Adipose tissue (tissue), 3 donors: Measurements from ENCODE around the gene EPB41L5. TPM values are rescaled to one million over a fixed set of nuclear protein-coding genes. Genes with fewer than 3 reads are reported as not detected.
"Not testable (repeated sequence)": the region's sequence is repeated elsewhere in the genome, so short reads cannot be mapped to it uniquely, and the experiment has no call there.

Source experiments
- H3K27ac ChIP-seq: one replicate; pipeline ENCODE4 v1.5.1; 2013; ENCODE audit warnings: low read depth, low read length
- WGBS, 3 donors: extraction: QIAGEN DNeasy Blood & Tissue Kit; methylation state at CpG; one replicate each; pipeline ENCODE4 v1.1.7; 2013; 5-methylcytosine and 5-hydroxymethylcytosine counted together
- polyA plus RNA-seq, 3 donors: library from polyadenylated mRNA; stranded (reverse); fragments of 200-250 nt; gene quantifications; one replicate each; pipeline ENCODE4 v1.2.3, GENCODE V29; 2013
- donor health status: healthy with polysubstance abuse.
- donor health status: Bipolar disorder and iron deficiency.
- donor health status: healthy.

Gene EPB41L5
- polyA plus RNA-seq, 3 donors = 5.7 to 11.8 (median 6.9) TPM

DNA sequence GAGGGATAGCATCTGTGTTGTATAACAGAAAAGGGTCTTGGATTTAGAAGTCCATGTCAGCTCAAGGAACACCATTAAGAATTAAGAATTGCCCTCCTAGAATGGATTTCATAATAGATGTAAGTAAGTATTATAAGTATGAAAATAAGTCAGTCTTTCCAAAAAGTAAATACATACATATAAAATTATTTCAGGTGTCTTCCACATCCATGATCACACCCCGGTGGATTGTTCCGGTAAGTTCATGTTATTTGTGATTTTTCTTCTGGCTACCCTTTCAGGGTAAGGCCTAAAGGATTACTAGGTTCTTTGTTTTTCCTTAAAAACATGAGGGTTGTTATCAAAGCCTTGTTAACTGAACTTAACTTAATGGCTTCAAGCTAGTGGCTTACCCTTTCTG is 154.4 kb downstream of the EPB41L5 start:
- 95 to 98% (median 98%) methylated on average over 2 of the region's 2 CpGs for WGBS, 3 donors
- H3K27ac ChIP-seq = no peak overlapping the region

DNA sequence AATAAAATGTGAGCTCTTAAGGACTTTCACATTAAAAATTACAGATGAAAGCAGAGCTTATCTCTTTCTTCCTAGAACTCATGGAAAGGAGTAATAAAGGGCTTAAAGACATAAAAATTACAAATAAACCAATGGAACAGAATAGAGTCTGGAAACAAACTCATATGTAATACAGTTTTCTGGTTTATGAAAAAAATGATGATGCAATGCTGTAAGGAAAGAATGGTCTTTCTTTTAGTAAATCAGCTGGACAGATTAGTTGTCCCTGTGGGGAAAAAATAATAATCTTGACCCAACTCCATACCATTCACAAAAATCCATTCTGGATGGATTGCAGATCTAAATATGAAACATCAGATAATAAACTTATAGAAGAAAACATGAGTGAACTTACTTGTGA is 156.1 kb downstream of the EPB41L5 start:
- no peak overlapping the region for H3K27ac ChIP-seq

DNA sequence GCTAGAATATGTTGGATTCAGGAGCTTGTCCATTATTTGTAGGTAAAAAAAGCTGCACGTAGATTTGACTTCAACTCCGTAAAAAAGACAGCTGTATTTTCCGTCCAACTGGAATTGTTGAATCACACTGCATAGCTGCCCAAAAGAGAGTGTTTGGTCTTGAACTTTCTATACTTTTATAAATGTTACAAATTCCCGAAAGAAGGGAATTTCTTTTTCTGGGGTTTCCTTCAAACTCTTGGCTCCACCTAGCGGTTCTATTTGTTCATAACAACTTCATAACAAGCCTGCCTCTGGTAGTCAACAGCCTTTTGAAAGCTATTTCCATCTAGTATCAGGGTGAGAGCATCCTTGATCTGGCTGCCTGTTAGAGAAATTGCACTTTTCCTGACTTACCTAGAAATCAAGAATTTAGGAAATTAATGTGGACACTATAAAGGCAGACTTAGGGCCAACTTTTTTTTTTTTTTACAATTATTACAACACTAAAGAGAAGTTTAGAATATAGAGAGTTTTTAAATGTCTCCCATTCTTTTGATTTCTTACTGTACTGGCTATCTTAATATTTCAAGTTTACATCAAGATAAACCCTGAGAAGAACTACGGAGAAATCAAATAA is 162.2 kb downstream of the EPB41L5 start:
- no peak overlapping the region for H3K27ac ChIP-seq
- WGBS, 3 donors = 24 to 25% (median 25%) methylated on average over 6 of the region's 6 CpGs

DNA sequence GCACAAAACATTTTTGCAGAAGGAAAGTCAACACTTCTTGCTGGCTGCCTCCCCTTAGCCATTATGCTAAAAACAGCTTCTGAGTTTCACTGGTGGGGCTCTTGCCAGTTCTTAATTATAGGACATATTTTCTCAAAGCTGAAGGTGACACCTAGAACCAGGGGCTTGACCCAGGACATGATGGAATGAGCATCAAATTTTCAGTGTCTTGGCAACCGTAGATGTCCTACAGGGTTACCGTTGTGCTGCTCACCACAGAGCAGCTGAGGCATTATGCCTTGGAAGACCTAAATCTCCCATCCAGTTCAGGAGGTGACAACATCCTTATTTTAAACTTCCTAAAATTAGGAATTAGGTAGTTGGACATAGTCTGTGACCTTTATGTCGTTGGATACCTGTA is 163.6 kb downstream of the EPB41L5 start:
- no peak overlapping the region for H3K27ac ChIP-seq
- WGBS, 3 donors = 50 to 83% (median 52%) methylated on average over 3 of the region's 3 CpGs

DNA sequence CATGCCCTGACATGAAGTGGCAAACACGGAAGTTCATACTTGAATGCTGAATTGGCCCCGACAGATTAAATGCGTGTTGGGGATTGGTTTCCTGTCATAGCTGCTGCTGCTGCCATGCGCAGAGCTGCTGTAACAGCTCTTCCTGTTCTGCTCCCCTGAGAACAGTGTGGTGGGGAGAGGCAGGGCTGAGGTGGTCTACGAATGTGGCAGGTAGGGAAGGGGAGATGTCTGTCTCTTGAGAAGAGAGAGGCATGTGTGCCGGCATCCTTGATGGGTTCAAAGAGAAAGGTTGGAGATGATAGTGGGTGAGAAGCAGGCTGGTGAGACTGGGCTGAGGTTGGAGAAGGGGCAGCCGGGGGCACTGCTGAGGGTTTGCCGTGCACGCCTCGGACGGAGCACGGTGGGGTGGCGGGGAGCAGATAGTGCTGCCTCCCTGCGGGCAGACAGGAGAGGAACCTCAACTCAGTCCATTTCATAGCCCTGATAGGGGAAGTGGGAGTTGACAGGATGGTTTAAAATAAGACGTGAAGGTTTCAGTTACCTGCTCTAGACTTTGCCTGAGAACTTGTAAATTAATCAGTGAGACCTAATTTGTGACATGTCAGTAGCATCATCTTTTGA is 164.2 kb downstream of the EPB41L5 start:
- 35 to 73% (median 45%) methylated on average over 15 of the region's 15 CpGs for WGBS, 3 donors
- no peak overlapping the region for H3K27ac ChIP-seq

- WGBS, 3 donors = 88 to 93% (median 92%) methylated on average over 7 of the region's 7 CpGs
- H3K27ac ChIP-seq = no peak overlapping the region
Observed at GRCh38 chr2:120177973-120178372, 165.1 kb downstream of the EPB41L5 start.

DNA sequence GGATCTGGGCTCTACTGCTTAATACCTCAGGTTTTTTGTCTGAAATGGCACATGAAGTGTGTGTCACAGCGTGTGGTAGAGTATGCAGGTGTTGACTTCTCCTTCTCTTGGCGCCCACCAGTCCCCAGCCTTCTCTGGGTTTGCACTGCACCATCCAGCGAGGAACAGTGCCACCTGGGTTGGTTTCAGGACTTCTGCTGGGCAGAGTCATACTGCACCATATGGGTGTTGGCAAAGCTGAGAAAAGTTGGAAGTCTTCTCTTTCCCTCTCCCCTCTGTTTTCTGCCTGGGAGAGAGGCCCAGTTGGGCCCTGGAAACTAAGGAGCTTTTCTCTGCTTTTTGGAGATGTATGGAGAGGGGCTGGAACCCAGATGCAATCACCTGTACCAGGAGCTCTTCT is 166.5 kb downstream of the EPB41L5 start:
- no peak overlapping the region for H3K27ac ChIP-seq
- 95 to 100% (median 96%) methylated on average over 3 of the region's 3 CpGs for WGBS, 3 donors

DNA sequence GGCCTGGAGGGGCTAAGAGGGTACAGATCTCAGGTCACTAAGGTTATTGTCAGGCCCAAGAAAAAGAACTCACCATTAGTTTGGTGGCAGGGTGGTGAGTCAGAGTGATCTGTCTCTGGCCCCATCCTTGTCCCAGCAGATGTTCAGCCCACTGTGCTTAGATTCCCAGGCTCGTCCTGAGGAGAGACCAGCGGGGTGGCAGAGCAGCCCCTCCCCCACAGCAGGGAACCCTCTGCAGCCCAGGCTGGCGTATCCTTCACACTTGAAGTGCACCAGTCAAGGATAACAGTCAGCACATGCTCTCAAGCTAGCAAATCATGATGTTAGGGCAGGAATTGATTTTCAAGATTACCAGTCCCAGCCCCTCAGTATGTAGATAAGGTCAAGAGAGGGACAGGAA is 167.2 kb downstream of the EPB41L5 start:
- no peak overlapping the region for H3K27ac ChIP-seq
- WGBS, 3 donors = 89 to 94% (median 90%) methylated on average over 3 of the region's 3 CpGs

DNA sequence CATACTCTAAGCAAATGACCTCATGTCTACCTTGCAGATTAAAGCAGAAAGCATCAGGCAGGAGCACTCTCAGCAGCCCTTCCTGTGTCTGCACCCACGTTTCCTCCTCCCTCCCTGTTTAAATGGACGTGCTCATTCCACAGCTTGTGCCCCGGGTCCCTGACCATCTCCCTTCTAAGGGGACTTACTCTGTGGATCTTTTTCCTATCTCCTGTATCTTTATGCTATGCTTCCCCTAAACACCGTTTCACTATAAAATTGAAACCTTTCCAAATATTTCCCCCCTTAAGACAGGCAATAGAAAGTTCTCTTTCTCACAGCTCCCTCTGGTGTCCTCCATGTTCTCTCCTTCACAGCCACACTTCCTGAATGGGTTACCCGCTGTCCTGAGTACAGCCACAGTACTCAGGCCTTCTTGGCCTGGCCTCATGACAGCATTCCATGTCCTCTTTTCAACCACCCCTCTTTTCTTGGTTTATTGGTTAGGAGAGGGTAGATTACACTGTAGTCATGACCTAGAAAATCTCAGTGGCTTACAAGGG is 169.2 kb downstream of the EPB41L5 start:
- 41 to 82% (median 44%) methylated on average over 5 of the region's 5 CpGs for WGBS, 3 donors
- no peak overlapping the region for H3K27ac ChIP-seq

DNA sequence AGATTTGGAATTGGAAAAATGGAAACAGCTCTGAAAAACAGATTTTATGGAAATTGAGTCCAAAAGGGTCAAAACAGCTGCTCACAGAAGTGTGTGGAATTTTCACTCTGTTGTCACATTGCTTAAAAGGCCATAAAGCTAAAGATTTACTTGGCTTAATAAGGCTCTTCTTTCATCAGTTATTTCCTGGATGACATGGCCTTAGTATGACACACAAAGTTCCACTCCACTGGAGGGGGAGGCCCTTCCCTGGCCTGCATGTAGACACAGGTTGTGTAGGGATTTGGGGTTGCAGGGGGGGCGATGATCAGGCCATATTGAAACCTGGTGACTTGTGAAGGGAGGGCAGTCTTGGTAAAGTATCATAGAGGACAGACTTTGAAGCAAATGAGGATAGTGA is 176.3 kb downstream of the EPB41L5 start:
- no peak overlapping the region for H3K27ac ChIP-seq
- WGBS, 3 donors = 71 to 94% (median 75%) methylated on average over 1 of the region's 1 CpG

GRCh38 chr2:120192280-120192679 is 179.4 kb downstream of the EPB41L5 start:
- WGBS, 3 donors = 63 to 84% (median 83%) methylated on average over 1 of the region's 1 CpG
- H3K27ac ChIP-seq = no peak overlapping the region

- H3K27ac ChIP-seq = no peak overlapping the region
- WGBS, 3 donors = 88 to 91% (median 89%) methylated on average over 1 of the region's 1 CpG
Observed at GRCh38 chr2:120195553-120195952, 182.7 kb downstream of the EPB41L5 start.

GRCh38 chr2:120199817-120200459 is 187.1 kb downstream of the EPB41L5 start:
- H3K27ac ChIP-seq = not testable (repeated sequence)
- 95 to 98% (median 97%) methylated on average over 10 of the region's 10 CpGs for WGBS, 3 donors

DNA sequence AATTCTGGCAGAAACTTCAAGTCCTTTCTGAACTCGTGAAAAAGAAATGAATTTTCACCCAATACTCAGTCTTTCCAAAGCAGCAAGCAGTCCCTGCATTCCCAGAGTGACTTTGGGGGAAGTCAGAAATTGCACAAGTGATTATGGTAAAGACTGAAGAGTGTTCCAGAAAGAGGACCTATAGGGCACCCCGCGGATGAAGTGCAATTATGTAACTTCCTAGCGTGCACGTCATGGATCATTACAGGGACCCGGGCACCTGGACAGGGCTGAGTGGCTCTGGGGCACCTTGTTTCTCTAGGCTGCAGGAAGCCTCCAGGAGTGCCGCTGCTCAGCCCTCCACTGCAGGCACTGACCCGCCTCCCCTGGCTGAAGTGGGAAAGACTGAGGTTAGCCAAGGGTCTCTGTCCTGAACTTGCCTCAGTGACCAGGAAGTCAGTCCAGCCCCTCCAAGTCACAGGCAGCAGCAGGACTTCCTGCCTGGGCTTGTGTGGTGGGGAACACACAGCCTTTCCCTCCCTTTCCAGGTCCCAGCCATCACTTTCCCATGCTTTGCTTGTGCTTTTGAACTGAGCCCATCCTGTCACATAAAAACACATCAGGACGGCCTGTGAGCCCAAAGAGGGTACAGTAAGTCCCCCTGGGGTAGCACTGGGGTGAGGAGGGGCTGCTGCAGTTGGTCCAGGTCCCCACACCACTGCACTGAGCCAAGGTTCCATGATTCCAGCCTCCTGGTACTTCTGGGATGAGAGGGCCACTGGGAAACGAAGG is 190.6 kb downstream of the EPB41L5 start:
- H3K27ac ChIP-seq = no peak overlapping the region
- WGBS, 3 donors = 30 to 56% (median 31%) methylated on average over 10 of the region's 10 CpGs

- H3K27ac ChIP-seq = no peak overlapping the region
- 82 to 92% (median 89%) methylated on average over 5 of the region's 5 CpGs for WGBS, 3 donors
Observed at GRCh38 chr2:120204022-120204405, 191.1 kb downstream of the EPB41L5 start.

GRCh38 chr2:120204417-120204816 is 191.5 kb downstream of the EPB41L5 start:
- 50 to 80% (median 69%) methylated on average over 3 of the region's 3 CpGs for WGBS, 3 donors
- H3K27ac ChIP-seq = no peak overlapping the region

GRCh38 chr2:120204945-120205670 is 192.2 kb downstream of the EPB41L5 start:
- WGBS, 3 donors = 89 to 93% (median 90%) methylated on average over 12 of the region's 12 CpGs
- no peak overlapping the region for H3K27ac ChIP-seq

GRCh38 chr2:120206022-120206581 is 193.2 kb downstream of the EPB41L5 start:
- H3K27ac ChIP-seq = no peak overlapping the region
- WGBS, 3 donors = 72 to 82% (median 76%) methylated on average over 8 of the region's 8 CpGs
